D721Med (cell line): ENCODE data around the gene CLMP.
A peak's percentile ranks its signal among the peaks of the same experiment; 100 is the strongest.

ENCODE experiments used
- DNase-seq: peaks from one replicate; pipeline ENCODE4 v3.0.0; 2011; ENCODE audit warnings: low spot score; ENCODE audit not compliant: insufficient read length
- FAIRE-seq: peaks from 2 replicates; lab custom pipeline; 2011; peaks lifted over from hg19 to GRCh38; lab: Jason Lieb, UNC
- CTCF ChIP-seq: IDR thresholded peaks from 2 replicates; pipeline ENCODE4 v1.5.1; 2012; ENCODE audit warnings: mild to moderate bottlenecking, control low read depth; ENCODE audit not compliant: insufficient read depth; ENCODE audit errors: missing control alignments

The CLMP gene

GRCh38 chr11:123200264-123200663, 5.2 kb upstream of the CLMP start:
- DNase-seq = no peak
- no peak for FAIRE-seq
- TF ChIP-seq CTCF = no peak

GRCh38 chr11:123197711-123198110, 2.7 kb upstream of the CLMP start:
- DNase-seq = no peak
- no peak for TF ChIP-seq CTCF
- FAIRE-seq = no peak

- FAIRE-seq (no peak), DNase-seq (no peak)
Observed at GRCh38 chr11:123196060-123196714, 1.1 kb upstream of the CLMP start.

GRCh38 chr11:123194337-123195187, 486 bp downstream of the CLMP start:
- no peak for TF ChIP-seq CTCF
- DNase-seq (peak; percentile 28), FAIRE-seq (no peak)

More at GRCh38 chr11:123196060-123196714, 1.1 kb upstream of the CLMP start:
- TF ChIP-seq CTCF = no peak

- DNase-seq (no peak), FAIRE-seq (no peak)
- no peak for TF ChIP-seq CTCF
Observed at GRCh38 chr11:123193742-123194141, 1.3 kb downstream of the CLMP start.

- FAIRE-seq (no peak), DNase-seq (no peak)
- TF ChIP-seq CTCF = no peak
Observed at GRCh38 chr11:123191939-123192338, 3.1 kb downstream of the CLMP start.

GRCh38 chr11:123190518-123190917, 4.5 kb downstream of the CLMP start:
- TF ChIP-seq CTCF = no peak
- DNase-seq = no peak
- FAIRE-seq = no peak
